ENCODE measurements around the gene AUNIP. TPM values are rescaled to one million over a fixed set of nuclear protein-coding genes. Genes with fewer than 3 reads are reported as not detected.
A peak's percentile ranks its signal among the peaks of the same experiment; 100 is the strongest.

Gene AUNIP
- total RNA-seq, 1 experiment from 2014 or later: 11.0 TPM

DNA sequence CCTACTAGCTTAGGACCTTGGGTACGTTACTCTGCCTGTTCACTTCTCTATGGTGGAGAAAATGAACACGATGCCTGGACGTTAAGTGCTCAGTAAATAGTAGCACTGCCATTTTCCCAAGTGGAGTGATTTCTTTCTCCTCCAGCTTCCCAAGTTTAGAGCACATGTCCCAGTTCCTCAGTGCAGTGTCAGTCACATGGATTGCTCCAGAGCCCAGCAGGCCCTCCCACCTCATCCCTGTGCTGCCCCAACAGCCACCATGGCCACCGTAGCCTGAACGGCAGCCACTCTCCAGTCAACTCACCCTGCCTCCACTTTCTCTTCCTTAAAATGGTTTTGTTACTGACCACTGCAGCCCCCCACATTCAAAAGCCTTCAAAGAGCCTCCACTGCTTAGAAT is 38.5 kb upstream of the AUNIP start:
- Histone ChIP-seq H3K4me2 (no peak overlapping the region), H3K9me2 (ENCODE audit: insufficient read depth) (no peaks in the 10 kb centered on the region), H2AFZ (no peak overlapping the region), H3K9me3 (ENCODE audit: insufficient read depth, low read depth) (no peaks in the 10 kb centered on the region), H3F3A (ENCODE audit: insufficient read depth, low read depth) (peaks cover 17% of the 10 kb centered on the region), H3K36me3 (ENCODE audit: low read depth) (no peaks in the 10 kb centered on the region; the same call in 1 of the 2 replicates), H3K4me3 (no peak overlapping the region), H3K27ac (no peak overlapping the region), H4K20me1 (ENCODE audit: insufficient read depth) (no peaks in the 10 kb centered on the region), H3K27me3 (ENCODE audit: insufficient read depth, low read depth) (no peaks in the 10 kb centered on the region), H3K79me2 (ENCODE audit: low read depth) (0 out of 2 replicates have a peak, but pooled peaks cover 5% of the 10 kb centered on the region), H3K4me1 (replicated peaks; ENCODE audit: insufficient read depth) (peaks cover 13% of the 10 kb centered on the region)
- no TSS peak for BruUV-seq (replicated peaks)
- DNase-seq: no peak
- ChIA-PET CTCF (no interaction called here), POLR2A (ENCODE audit: unreplicated experiment) (interaction anchor here (0.6 to 0.8 kb wide), 5 partner anchors 23 to 268 kb away, joined by 3 to 12 read pairs (median 4); no protein-coding TSS in a partner anchor)
- no peak for TF ChIP-seq EZH2 (IDR thresholded peaks at IDR 0.05; ENCODE audit: low read depth)
- TF ChIP-seq, protein P1, sequence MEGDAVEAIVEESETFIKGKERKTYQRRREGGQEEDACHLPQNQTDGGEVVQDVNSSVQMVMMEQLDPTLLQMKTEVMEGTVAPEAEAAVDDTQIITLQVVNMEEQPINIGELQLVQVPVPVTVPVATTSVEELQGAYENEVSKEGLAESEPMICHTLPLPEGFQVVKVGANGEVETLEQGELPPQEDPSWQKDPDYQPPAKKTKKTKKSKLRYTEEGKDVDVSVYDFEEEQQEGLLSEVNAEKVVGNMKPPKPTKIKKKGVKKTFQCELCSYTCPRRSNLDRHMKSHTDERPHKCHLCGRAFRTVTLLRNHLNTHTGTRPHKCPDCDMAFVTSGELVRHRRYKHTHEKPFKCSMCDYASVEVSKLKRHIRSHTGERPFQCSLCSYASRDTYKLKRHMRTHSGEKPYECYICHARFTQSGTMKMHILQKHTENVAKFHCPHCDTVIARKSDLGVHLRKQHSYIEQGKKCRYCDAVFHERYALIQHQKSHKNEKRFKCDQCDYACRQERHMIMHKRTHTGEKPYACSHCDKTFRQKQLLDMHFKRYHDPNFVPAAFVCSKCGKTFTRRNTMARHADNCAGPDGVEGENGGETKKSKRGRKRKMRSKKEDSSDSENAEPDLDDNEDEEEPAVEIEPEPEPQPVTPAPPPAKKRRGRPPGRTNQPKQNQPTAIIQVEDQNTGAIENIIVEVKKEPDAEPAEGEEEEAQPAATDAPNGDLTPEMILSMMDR (conservative IDR thresholded peaks at IDR 0.05): no peak
- intact Hi-C loops (cut with micrococcal nuclease; ENCODE audit: unreplicated experiment): loop anchor here (10.0 kb wide), 1 partner anchor 267 kb away; the partner anchor contains the start of genes C1orf232 and ZNF593

DNA sequence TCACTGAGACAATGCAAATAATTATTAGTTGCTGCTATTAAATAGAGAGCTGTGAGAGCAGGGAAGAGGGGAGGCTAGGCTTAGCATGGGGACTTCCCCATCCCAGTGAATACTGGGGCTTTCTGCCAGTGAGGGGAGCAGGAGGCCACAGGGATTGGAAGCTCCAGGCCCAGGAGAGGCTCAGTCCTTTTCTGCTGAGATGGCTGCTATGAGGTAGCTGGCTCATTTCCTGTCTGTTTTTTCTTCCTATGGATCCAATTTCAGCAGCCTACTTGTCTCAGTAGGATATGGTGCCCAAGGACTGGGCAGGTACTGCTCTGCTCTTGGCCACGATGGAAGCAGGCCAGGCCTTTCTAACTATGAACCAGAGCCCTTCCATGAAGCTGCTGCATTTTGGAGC is 37.0 kb upstream of the AUNIP start:
- intact Hi-C loops (cut with micrococcal nuclease; ENCODE audit: unreplicated experiment): loop anchor here (10.0 kb wide), 1 partner anchor 269 kb away; the partner anchor contains the start of genes C1orf232 and ZNF593
- H3K36me3 ChIP-seq (ENCODE audit: low read depth): no peaks in the 10 kb centered on the region
- H3K27me3 ChIP-seq (ENCODE audit: insufficient read depth, low read depth): no peaks in the 10 kb centered on the region
- TF ChIP-seq, protein P1 (conservative IDR thresholded peaks at IDR 0.05): no peak
- no peak for TF ChIP-seq EZH2 (IDR thresholded peaks at IDR 0.05; ENCODE audit: low read depth)
- peaks cover 26% of the 10 kb centered on the region for H3K4me1 ChIP-seq (replicated peaks; ENCODE audit: insufficient read depth)
- H3K4me3 ChIP-seq: no peak overlapping the region
- no peaks in the 10 kb centered on the region for H3K79me2 ChIP-seq (ENCODE audit: low read depth)
- no TSS peak for BruUV-seq (replicated peaks)
- no peak overlapping the region for H3K4me2 ChIP-seq
- ChIA-PET POLR2A (ENCODE audit: unreplicated experiment) (interaction anchor here (0.7 kb wide), 1 partner anchor 101 kb away, joined by 7 read pairs; no protein-coding TSS in a partner anchor), CTCF (interaction anchor here (0.6 to 2.2 kb wide), 7 partner anchors 59 to 524 kb away, joined by 3 to 25 read pairs (median 5); partner anchors contain the start of gene PAFAH2)
- no peaks in the 10 kb centered on the region for H3K9me3 ChIP-seq (ENCODE audit: insufficient read depth, low read depth)
- no peaks in the 10 kb centered on the region for H4K20me1 ChIP-seq (ENCODE audit: insufficient read depth)
- no peak overlapping the region for H2AFZ ChIP-seq
- peaks cover 27% of the 10 kb centered on the region for H3F3A ChIP-seq (ENCODE audit: insufficient read depth, low read depth)
- H3K27ac ChIP-seq: no peak overlapping the region
- no peaks in the 10 kb centered on the region for H3K9me2 ChIP-seq (ENCODE audit: insufficient read depth)
- DNase-seq: no peak

DNA sequence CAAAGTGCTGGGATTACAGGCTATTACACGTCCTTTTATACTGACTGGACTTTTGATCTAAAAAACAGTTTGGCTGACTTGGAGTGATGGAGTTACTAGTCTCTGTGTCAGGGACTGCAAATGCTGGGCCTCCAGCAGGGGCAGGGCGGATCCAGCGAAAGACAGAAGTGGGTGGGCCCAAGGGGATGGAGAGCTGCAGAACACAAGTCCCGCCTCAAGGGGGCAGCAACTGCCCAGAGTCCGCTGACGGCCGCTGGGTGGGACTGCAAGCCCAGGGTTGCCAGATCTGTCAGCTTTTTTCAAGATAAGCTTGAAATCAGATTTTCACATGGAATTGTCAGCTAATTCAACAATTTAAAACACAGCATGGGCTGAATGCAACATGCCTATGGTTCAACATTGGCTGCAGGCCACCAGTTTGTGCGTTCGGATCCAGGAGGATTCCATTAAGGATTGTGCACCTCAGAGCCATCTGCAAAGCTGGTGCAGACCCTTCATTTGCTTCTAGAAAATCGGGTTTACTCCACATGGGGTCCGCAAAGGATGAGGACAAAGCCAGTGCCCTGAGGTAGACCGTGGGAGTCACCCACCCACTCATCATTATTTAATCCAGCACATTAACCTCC is 36.2 kb upstream of the AUNIP start:
- H3K27ac ChIP-seq: no peak overlapping the region

More for the DNA sequence above, 36.2 kb upstream of the AUNIP start:
- TF ChIP-seq, protein P1 (conservative IDR thresholded peaks at IDR 0.05): peak; percentile 86
- no peak for TF ChIP-seq EZH2 (IDR thresholded peaks at IDR 0.05; ENCODE audit: low read depth)
- Histone ChIP-seq H3K36me3 (ENCODE audit: low read depth) (no peaks in the 10 kb centered on the region), H3K9me2 (ENCODE audit: insufficient read depth) (no peaks in the 10 kb centered on the region), H3K9me3 (ENCODE audit: insufficient read depth, low read depth) (no peaks in the 10 kb centered on the region), H3K4me3 (no peak overlapping the region), H3K27me3 (ENCODE audit: insufficient read depth, low read depth) (no peaks in the 10 kb centered on the region), H2AFZ (no peak overlapping the region), H3K4me1 (replicated peaks; ENCODE audit: insufficient read depth) (peaks cover 33% of the 10 kb centered on the region), H4K20me1 (ENCODE audit: insufficient read depth) (no peaks in the 10 kb centered on the region), H3K79me2 (ENCODE audit: low read depth) (no peaks in the 10 kb centered on the region), H3F3A (ENCODE audit: insufficient read depth, low read depth) (peaks cover 33% of the 10 kb centered on the region), H3K4me2 (no peak overlapping the region)
- no TSS peak for BruUV-seq (replicated peaks)
- CTCF ChIA-PET: interaction anchor here (0.6 to 2.2 kb wide), 9 partner anchors 13 to 525 kb away, joined by 3 to 25 read pairs (median 5); partner anchors contain the start of gene PAFAH2
- intact Hi-C loops (cut with micrococcal nuclease; ENCODE audit: unreplicated experiment): loop anchor here (1.0 to 10.0 kb wide), 3 partner anchors 37 to 269 kb away; partner anchors contain the start of genes AUNIP, C1orf232, PAFAH2 and ZNF593
- POLR2A ChIA-PET (ENCODE audit: unreplicated experiment): no interaction called here
- peak; percentile 61 to 86 for DNase-seq

Data from PC-9 (cell line).